ENCODE results near the gene UGP2. TPM values are rescaled to one million over a fixed set of nuclear protein-coding genes. Genes with fewer than 3 reads are reported as not detected.
"Not testable (repeated sequence)": the region's sequence is repeated elsewhere in the genome, so short reads cannot be mapped to it uniquely, and the experiment has no call there.

Gene UGP2
- total and polyA plus RNA-seq, 2 donors (not counting 3 experiments of a cell fraction or from before 2014, with no cell fraction given) = 14.2 to 57.7 TPM

DNA sequence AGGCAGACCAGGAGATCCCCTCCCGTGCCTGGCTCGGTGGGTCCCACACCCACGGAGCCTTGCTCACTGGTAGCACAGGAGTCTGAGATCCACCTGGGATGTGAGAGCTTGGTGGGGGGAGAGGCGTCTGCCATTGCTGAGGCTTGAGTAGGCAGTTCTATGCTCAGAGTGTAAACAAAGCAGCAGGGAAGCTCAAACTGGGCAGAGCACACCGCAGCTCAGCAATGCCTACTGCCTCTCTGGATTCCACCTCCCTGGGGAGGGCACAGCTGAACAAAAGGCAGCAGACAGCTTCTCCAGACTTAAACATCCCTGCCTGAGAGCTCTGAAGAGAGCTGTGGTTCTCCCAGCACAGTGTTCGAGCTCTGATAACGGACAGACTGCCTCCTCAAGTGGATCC, 85.1 kb downstream of the UGP2 start:
- Histone ChIP-seq H2AFZ (ENCODE audit: low read depth, low read length) (no peak overlapping the region), H3K36me3 (ENCODE audit: control insufficient read depth in 2 of 2, extremely low read depth in 1 of 2, insufficient read depth in 2 of 2, low read length in 2 of 2) (no peaks in the 10 kb centered on the region), H3K4me1 (ENCODE audit: control insufficient read depth, extremely low read depth, insufficient read depth, low read length) (no peaks in the 10 kb centered on the region), H4K20me1 (replicated peaks; ENCODE audit: control insufficient read depth, extremely low read depth, insufficient read depth, low read length) (no peaks in the 10 kb centered on the region), H3K27me3 (ENCODE audit: control insufficient read depth in 2 of 2, insufficient read depth in 2 of 2, low read length in 2 of 2) (no peaks in the 10 kb centered on the region), H3K9ac (replicated peaks; ENCODE audit: extremely low read depth, insufficient read depth, low read length) (no peak overlapping the region), H3K4me2 (ENCODE audit: insufficient read depth, low read length) (no peak overlapping the region), H3K4me3 (replicated peaks in 1 of 3; ENCODE audit: insufficient read depth in 1 of 3, low read depth in 1 of 3, low read length in 3 of 3) (no peak overlapping the region), H3K79me2 (ENCODE audit: control insufficient read depth, insufficient read depth, low read length) (no peaks in the 10 kb centered on the region), H3K9me1 (replicated peaks; ENCODE audit: control insufficient read depth, extremely low read depth, insufficient read depth, low read length) (no peaks in the 10 kb centered on the region), H3K27ac (ENCODE audit: insufficient read depth, low read depth, low read length) (no peak overlapping the region), H3K9me3 (replicated peaks; ENCODE audit: control insufficient read depth, insufficient read depth, low read length) (no peaks in the 10 kb centered on the region)
- DNase-seq (ENCODE audit: low read depth, low spot score) (no peak), FAIRE-seq (no peak)
- POLR2A ChIA-PET = no interaction called here
- CTCF ChIA-PET = interaction anchor here (0.9 to 1.2 kb wide), 3 partner anchors 8 to 52 kb away, joined by 3 to 4 read pairs (median 3); no protein-coding TSS in a partner anchor
- TF ChIP-seq, protein P1, sequence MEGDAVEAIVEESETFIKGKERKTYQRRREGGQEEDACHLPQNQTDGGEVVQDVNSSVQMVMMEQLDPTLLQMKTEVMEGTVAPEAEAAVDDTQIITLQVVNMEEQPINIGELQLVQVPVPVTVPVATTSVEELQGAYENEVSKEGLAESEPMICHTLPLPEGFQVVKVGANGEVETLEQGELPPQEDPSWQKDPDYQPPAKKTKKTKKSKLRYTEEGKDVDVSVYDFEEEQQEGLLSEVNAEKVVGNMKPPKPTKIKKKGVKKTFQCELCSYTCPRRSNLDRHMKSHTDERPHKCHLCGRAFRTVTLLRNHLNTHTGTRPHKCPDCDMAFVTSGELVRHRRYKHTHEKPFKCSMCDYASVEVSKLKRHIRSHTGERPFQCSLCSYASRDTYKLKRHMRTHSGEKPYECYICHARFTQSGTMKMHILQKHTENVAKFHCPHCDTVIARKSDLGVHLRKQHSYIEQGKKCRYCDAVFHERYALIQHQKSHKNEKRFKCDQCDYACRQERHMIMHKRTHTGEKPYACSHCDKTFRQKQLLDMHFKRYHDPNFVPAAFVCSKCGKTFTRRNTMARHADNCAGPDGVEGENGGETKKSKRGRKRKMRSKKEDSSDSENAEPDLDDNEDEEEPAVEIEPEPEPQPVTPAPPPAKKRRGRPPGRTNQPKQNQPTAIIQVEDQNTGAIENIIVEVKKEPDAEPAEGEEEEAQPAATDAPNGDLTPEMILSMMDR (IDR thresholded peaks at IDR 0.05; ENCODE audit: extremely low read depth in 1 of 2, insufficient read depth in 1 of 2, low read depth in 1 of 2, low read length in 2 of 2) = no peak
- no peak for TF ChIP-seq POLR2A (IDR thresholded peaks at IDR 0.05; ENCODE audit: low read depth, low read length)
- no peak for TF ChIP-seq FOS (IDR thresholded peaks at IDR 0.05; ENCODE audit: borderline replicate concordance, insufficient read depth, low read length)
- TF ChIP-seq MYC (IDR thresholded peaks at IDR 0.05; ENCODE audit: low read depth, low read length) = no peak
- TF ChIP-seq MAX (IDR thresholded peaks at IDR 0.05; ENCODE audit: insufficient read depth, insufficient read length) = no peak
- no peak for TF ChIP-seq POLR2AphosphoS5 (IDR thresholded peaks at IDR 0.05; ENCODE audit: insufficient read depth, low read depth, low read length)
- TF ChIP-seq JUN (IDR thresholded peaks at IDR 0.05; ENCODE audit: borderline replicate concordance, insufficient read depth, insufficient read length, low read depth) = no peak
- no peak for TF ChIP-seq EZH2 (IDR thresholded peaks at IDR 0.05; ENCODE audit: borderline replicate concordance, low read depth, low read length, severe bottlenecking)
- TF ChIP-seq GATA2 (IDR thresholded peaks at IDR 0.05; ENCODE audit: insufficient read depth, insufficient read length, low read depth, low read length) = no peak
- intact Hi-C loops (cut with micrococcal nuclease) (no loop called here), dilution Hi-C loops (cut with MboI; ENCODE audit: extremely low pct_ligation_motif_present, low sequenced_read_pairs) (no loop called here)
- no TSS peak for BruUV-seq (replicated peaks)

DNA sequence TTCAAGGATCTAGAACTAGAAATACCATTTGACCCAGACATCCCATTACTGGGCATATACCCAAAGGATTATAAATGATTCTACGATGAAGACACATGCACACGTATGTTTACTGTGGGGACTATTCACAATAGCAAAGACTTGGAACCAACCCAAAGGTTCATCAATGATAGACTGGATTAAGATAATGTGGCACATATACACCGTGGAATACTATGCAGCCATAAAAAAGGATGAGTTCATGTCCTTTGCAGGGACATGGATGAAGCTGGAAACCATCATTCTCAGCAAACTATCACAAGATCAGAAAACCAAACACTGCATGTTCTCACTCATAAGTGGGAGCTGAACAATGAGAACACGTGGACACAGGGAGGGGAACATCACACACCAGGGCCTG, 90.4 kb downstream of the UGP2 start:
- H3K9me3 ChIP-seq (replicated peaks; ENCODE audit: control insufficient read depth, insufficient read depth, low read length); DNase-seq (ENCODE audit: low read depth, low spot score); H3K36me3 ChIP-seq (ENCODE audit: control insufficient read depth in 2 of 2, extremely low read depth in 1 of 2, insufficient read depth in 2 of 2, low read length in 2 of 2); H3K4me3 ChIP-seq (replicated peaks in 1 of 3; ENCODE audit: insufficient read depth in 1 of 3, low read depth in 1 of 3, low read length in 3 of 3); H3K27me3 ChIP-seq (ENCODE audit: control insufficient read depth in 2 of 2, insufficient read depth in 2 of 2, low read length in 2 of 2); FAIRE-seq; H3K4me2 ChIP-seq (ENCODE audit: insufficient read depth, low read length); H2AFZ ChIP-seq (ENCODE audit: low read depth, low read length); H3K4me1 ChIP-seq (ENCODE audit: control insufficient read depth, extremely low read depth, insufficient read depth, low read length); H3K9ac ChIP-seq (replicated peaks; ENCODE audit: extremely low read depth, insufficient read depth, low read length); H3K79me2 ChIP-seq (ENCODE audit: control insufficient read depth, insufficient read depth, low read length); H3K27ac ChIP-seq (ENCODE audit: insufficient read depth, low read depth, low read length); intact Hi-C loops (cut with micrococcal nuclease); H4K20me1 ChIP-seq (replicated peaks; ENCODE audit: control insufficient read depth, extremely low read depth, insufficient read depth, low read length); BruUV-seq (replicated peaks); POLR2A ChIA-PET; CTCF ChIA-PET; dilution Hi-C loops (cut with MboI; ENCODE audit: extremely low pct_ligation_motif_present, low sequenced_read_pairs); H3K9me1 ChIP-seq (replicated peaks; ENCODE audit: control insufficient read depth, extremely low read depth, insufficient read depth, low read length): not testable (repeated sequence)
